Tibial nerve (tissue), 4 donors: ENCODE results near the gene UGT1A4. TPM values are rescaled to one million over a fixed set of nuclear protein-coding genes. Genes with fewer than 3 reads are reported as not detected.

ENCODE experiments used
- DNase-seq, 2 donors: peaks; one replicate each; pipeline ENCODE4 v3.0.0-alpha.2; 2019; ENCODE audit warnings: low spot score in 2 of 2
- H3K27ac ChIP-seq, 4 donors: fragments of 200-600 bp; sonication (generic) in 3 of 4; one replicate each; pipeline ENCODE4 v1.5.1; 2017 to 2019; ENCODE audit warnings: mild to moderate bottlenecking in 1 of 4
- H3K27me3 ChIP-seq, 2 donors: fragments of 200-600 bp; sonication (generic) in 1 of 2; one replicate each; pipeline versions ENCODE4 v1.5.1 to v1.6.0; 2017 to 2019
- H3K36me3 ChIP-seq, 3 donors: fragments of 200-600 bp; sonication (generic); one replicate each; pipeline ENCODE4 v1.5.1; 2018 to 2019
- H3K4me1 ChIP-seq, 4 donors: fragments of 200-600 bp; sonication (generic) in 3 of 4; one replicate each; pipeline ENCODE4 v1.5.1; 2017 to 2019
- H3K4me3 ChIP-seq, 4 donors: fragments of 200-600 bp; sonication (generic) in 3 of 4; one replicate each; pipeline ENCODE4 v1.5.1; 2017 to 2019; ENCODE audit warnings: mild to moderate bottlenecking in 1 of 4, moderate library complexity in 1 of 4
- H3K9me3 ChIP-seq, 4 donors: fragments of 200-600 bp; sonication (generic) in 3 of 4; one replicate each; pipeline ENCODE4 v1.5.1; 2017 to 2019
- EP300 ChIP-seq, 2 donors: sonication (generic); formaldehyde crosslinking; IDR thresholded peaks; one replicate each; pipeline ENCODE4 v1.6.1; 2017; ENCODE audit warnings: antibody characterized with exemption in 2 of 2, mild to moderate bottlenecking in 1 of 2
- POLR2A ChIP-seq, 2 donors: fragments of 450-650 bp; IDR thresholded peaks; one replicate each; pipeline ENCODE4 v1.6.1; 2017; ENCODE audit warnings: antibody characterized with exemption in 2 of 2, mild to moderate bottlenecking in 2 of 2, moderate library complexity in 2 of 2
- WGBS, 2 donors: methylation state at CpG; one replicate each; pipeline ENCODE4 v1.1.5; 2018; 5-methylcytosine and 5-hydroxymethylcytosine counted together
- total RNA-seq, 4 donors: library from RNA; depleted of rRNA; stranded (reverse); fragments of >200 nt; gene quantifications; one replicate each; pipeline ENCODE4 v1.1.0, GENCODE V29; 2016
- TF ChIP-seq, protein P1 (sequence below), 5 experiments: fragments of 200-600 bp in 3 of 5; fragments of 450-650 bp in 2 of 5; sonication (generic) in 3 of 5; IDR thresholded peaks; one replicate each; pipeline ENCODE4 v1.5.1; 2016 to 2019; ENCODE audit warnings: antibody characterized with exemption in 5 of 5, mild to moderate bottlenecking in 3 of 5, moderate library complexity in 2 of 5

The UGT1A4 gene
- total RNA-seq, 4 donors from 2014 or later, result not detected

DNA sequence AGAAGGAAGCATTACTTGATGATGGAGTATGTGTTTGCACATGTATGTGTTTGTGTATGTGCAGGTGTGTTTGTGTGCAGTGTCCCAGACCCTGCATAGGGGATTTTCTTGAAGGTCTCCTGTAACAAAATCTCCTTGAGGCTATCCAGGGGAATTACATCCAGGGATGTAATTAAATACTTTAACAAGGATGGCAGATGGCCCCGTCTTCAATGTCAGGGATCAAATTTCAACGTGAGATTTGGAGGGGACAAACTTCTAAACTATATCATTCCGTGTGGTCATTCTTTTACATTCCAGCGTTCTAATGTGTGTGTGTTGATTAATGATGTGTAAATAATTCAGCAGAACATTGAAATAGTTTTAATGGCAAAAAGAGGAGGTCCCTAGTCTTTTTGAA lies 43.5 kb upstream of the UGT1A4 start:
- WGBS, 2 donors, result 41 to 47% methylated on average over 4 of the region's 4 CpGs
- TF ChIP-seq POLR2A (IDR thresholded peaks at IDR 0.05) (no peak), EP300 (IDR thresholded peaks at IDR 0.05) (no peak)
- TF ChIP-seq, protein P1, sequence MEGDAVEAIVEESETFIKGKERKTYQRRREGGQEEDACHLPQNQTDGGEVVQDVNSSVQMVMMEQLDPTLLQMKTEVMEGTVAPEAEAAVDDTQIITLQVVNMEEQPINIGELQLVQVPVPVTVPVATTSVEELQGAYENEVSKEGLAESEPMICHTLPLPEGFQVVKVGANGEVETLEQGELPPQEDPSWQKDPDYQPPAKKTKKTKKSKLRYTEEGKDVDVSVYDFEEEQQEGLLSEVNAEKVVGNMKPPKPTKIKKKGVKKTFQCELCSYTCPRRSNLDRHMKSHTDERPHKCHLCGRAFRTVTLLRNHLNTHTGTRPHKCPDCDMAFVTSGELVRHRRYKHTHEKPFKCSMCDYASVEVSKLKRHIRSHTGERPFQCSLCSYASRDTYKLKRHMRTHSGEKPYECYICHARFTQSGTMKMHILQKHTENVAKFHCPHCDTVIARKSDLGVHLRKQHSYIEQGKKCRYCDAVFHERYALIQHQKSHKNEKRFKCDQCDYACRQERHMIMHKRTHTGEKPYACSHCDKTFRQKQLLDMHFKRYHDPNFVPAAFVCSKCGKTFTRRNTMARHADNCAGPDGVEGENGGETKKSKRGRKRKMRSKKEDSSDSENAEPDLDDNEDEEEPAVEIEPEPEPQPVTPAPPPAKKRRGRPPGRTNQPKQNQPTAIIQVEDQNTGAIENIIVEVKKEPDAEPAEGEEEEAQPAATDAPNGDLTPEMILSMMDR (IDR thresholded peaks at IDR 0.05), result no peak

DNA sequence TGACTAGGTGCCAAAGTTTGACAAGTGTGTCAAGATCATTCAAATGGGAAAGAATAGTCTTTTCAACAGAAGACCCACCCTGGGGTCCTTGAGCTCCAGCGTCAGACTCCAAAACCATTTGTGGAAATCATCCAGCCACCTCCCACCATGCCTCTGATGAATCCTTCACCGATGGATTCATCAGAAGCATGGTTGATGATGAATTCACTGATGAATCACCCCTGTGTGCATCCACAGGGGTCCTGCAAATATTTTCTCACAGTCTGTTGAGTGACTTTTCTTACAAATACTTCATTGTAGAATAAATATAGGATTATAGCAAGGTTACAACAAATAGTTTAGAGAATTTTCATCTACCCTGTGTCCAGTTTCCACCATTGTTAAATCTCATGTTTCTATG lies 42.5 kb upstream of the UGT1A4 start:
- Histone ChIP-seq H3K4me1 (no peaks in the 10 kb centered on the region), H3K27me3 (no peaks in the 10 kb centered on the region), H3K9me3 (no peaks in the 10 kb centered on the region)

More for the DNA sequence above, 43.5 kb upstream of the UGT1A4 start:
- Histone ChIP-seq H3K9me3 (no peaks in the 10 kb centered on the region), H3K27me3 (no peaks in the 10 kb centered on the region), H3K4me3 (no peak overlapping the region), H3K27ac (no peak overlapping the region), H3K36me3 (no peaks in the 10 kb centered on the region), H3K4me1 (no peaks in the 10 kb centered on the region)
- DNase-seq, result no peak

DNA sequence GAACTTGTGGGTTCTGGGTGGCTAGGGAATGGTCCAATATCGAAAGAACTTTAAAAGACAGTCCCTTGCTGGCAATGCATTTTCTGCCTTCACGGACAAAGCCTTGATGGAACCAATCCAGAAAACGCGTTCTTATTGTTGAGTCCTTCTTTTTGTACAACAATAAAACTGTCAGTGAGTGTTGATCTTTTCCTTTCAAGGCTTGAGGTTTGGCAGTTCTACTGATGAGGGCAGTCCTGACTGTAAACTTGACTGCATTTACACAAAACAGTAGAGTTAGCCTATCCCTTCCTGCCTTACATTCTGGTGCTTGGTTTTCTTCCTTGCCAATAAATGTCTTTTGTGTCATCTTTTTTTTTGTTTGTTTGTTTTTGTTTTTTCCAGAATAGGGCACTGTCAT lies 39.3 kb upstream of the UGT1A4 start:
- 72 to 82% methylated on average over 4 of the region's 4 CpGs for WGBS, 2 donors
- TF ChIP-seq EP300 (IDR thresholded peaks at IDR 0.05) (no peak), POLR2A (IDR thresholded peaks at IDR 0.05) (no peak)
- TF ChIP-seq, protein P1 (IDR thresholded peaks at IDR 0.05), result no peak
- Histone ChIP-seq H3K9me3 (no peaks in the 10 kb centered on the region), H3K4me3 (no peak overlapping the region), H3K27me3 (no peaks in the 10 kb centered on the region), H3K4me1 (no peaks in the 10 kb centered on the region), H3K27ac (no peak overlapping the region), H3K36me3 (no peaks in the 10 kb centered on the region)
- DNase-seq, result no peak

More for the DNA sequence above, 42.5 kb upstream of the UGT1A4 start:
- no peak overlapping the region for H3K27ac ChIP-seq
- DNase-seq, result no peak
- TF ChIP-seq EP300 (IDR thresholded peaks at IDR 0.05) (no peak), POLR2A (IDR thresholded peaks at IDR 0.05) (no peak)
- TF ChIP-seq, protein P1 (IDR thresholded peaks at IDR 0.05), result no peak
- H3K4me3 ChIP-seq, result no peak overlapping the region
- 72 to 77% methylated on average over 2 of the region's 2 CpGs for WGBS, 2 donors
- H3K36me3 ChIP-seq, result no peaks in the 10 kb centered on the region

DNA sequence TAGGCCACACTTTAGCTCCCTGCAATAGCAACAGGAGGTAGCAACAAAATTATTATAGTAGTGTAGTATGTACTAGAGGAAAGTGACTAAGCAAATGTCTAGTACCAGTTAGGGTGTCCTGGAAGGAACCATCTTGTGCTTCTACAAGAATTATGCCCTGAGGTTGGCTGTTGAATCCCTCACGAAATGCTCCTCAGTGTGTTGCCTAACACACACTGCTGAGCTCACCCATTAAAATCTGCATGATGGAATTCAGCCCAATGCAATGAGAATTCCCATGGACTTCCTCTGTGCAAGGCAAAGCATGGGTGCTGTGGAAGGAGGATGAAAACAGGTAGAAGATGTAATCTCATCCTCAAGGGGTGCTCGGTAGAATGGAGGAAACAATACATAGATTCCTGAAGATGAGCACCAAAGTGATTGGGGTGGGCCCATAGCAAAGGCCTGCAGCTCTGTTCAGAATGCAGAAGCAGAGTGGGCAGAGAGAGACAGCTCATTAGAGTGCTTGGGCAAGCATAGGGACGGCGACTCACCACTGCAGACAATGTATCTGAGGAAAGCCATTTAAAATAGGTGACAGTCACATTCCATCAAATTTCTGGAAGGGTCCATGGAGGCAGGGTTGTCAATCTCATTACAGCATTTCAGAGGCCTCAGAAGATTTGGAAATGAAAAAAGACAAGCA lies 38.0 kb upstream of the UGT1A4 start:
- no peaks in the 10 kb centered on the region for H3K4me1 ChIP-seq
- no peaks in the 10 kb centered on the region for H3K27me3 ChIP-seq
- no peaks in the 10 kb centered on the region for H3K9me3 ChIP-seq
- no peak overlapping the region for H3K4me3 ChIP-seq
- H3K36me3 ChIP-seq, result no peaks in the 10 kb centered on the region
- DNase-seq, result no peak
- 78 to 79% methylated on average over 4 of the region's 4 CpGs for WGBS, 2 donors
- H3K27ac ChIP-seq, result no peak overlapping the region
- TF ChIP-seq, protein P1 (IDR thresholded peaks at IDR 0.05), result no peak
- TF ChIP-seq POLR2A (IDR thresholded peaks at IDR 0.05), result no peak
- TF ChIP-seq EP300 (IDR thresholded peaks at IDR 0.05), result no peak

DNA sequence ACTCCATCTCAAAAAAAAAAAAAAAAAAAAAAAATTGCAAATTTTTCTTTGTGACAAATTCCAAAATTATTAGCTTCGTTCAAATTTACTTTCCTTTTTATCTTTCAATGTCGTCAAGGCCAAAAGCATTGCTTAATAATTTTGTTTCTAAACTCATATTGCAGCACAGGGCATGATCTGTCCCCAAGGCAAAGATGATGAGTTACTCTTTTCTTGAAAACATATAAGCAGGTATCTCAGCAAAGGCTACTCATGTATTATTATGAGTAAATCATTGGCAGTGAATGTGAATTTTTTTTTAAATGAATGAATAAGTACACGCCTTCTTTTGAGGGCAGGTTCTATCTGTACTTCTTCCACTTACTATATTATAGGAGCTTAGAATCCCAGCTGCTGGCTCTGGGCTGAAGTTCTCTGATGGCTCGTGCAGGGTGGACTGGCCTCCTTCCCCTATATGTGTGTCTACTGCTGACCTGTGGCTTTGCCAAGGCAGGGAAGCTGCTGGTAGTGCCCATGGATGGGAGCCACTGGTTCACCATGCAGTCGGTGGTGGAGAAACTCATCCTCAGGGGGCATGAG lies 36.9 kb upstream of the UGT1A4 start, which contains the start of gene UGT1A7:
Gene UGT1A7, plus strand, starts transcription at position 381 of the 579 bp plus-strand sequence. Its CDS starts 37 bp downstream, at position 418.
- TF ChIP-seq, protein P1 (IDR thresholded peaks at IDR 0.05), result no peak
- TF ChIP-seq EP300 (IDR thresholded peaks at IDR 0.05) (no peak), POLR2A (IDR thresholded peaks at IDR 0.05) (no peak)
- no peak for DNase-seq
- 77 to 90% methylated on average over 5 of the region's 5 CpGs for WGBS, 2 donors
- no peak within 1 kb of the TSS for H3K4me3 ChIP-seq
- no peaks in the 10 kb centered on the region for H3K36me3 ChIP-seq
- no peaks in the 10 kb centered on the region for H3K27me3 ChIP-seq
- no peak within 1 kb of the TSS for H3K27ac ChIP-seq
- H3K4me1 ChIP-seq, result no peaks in the 10 kb centered on the region
- no peaks in the 10 kb centered on the region for H3K9me3 ChIP-seq
